IPS-NIHi7 (cell line): ENCODE measurements around the gene RAI1.
"Not testable (repeated sequence)": the region's sequence is repeated elsewhere in the genome, so short reads cannot be mapped to it uniquely, and the experiment has no call there.

ENCODE experiments used
- DNase-seq: peaks from one replicate; pipeline ENCODE4 v3.0.0; 2012; ENCODE audit warnings: mixed read lengths; ENCODE audit errors: extremely low spot score

The RAI1 gene

DNA sequence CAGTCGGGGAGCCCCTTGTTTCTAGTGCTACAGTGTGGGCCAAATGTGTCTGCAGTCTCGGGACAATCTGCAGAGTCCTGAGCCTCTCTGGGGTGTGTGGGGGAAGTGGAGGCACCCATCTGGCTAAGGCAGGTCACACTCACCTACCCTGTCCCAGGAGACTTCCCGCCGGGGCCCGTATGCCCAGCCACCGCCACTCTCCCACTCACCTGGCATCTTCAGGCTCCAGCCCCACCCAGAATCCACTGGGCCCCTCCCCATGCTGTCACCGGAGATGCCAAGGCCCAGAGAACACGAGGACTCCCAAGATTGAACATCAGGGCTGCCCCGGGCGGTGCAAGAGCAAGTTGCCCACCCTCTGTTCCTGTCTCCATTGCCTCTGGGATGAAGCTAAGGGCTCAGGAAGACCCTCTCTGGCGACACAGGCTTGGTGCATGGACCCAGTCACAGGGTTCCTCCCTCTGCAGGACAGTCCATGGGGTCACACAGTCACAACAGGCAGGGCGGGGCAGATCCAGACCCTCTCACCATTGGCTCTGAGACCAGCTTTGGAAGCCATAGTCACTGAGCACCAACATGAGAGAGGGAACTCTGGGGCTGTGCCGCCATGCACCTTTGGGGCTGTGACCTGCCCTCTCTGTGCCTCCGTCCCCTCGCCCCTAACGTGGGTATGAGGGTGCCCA lies 117.5 kb downstream of the RAI1 start:
- no peak for DNase-seq

DNA sequence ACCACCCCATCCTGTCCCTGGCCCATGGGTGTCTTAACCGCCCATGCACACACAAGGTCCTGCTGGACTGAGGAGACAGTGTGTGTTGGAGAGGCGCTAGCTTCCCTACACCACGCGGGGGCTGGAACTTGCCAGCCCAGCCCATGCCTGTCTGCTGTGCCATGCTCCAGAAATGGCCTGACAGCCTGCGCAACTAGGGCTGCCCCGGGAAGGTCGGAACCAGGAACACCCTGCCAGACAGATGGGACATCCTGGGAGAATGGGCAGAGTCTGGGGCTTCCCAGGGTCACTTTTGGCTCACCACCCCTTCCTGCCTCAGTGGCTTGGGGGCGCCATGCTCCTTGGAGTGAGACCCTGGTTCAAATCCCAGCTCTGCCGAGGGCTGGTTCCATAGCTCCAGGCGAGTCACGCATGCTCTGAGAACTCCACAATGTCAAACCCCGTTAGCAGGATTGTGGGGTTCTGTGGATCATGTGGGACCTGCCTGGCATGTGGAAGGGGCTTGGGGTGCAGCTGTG lies 119.3 kb downstream of the RAI1 start:
- no peak for DNase-seq

GRCh38 chr17:17801800-17802481 lies 120.7 kb downstream of the RAI1 start:
- DNase-seq, result no peak

GRCh38 chr17:17804007-17804406 lies 122.7 kb downstream of the RAI1 start:
- no peak for DNase-seq

- DNase-seq, result no peak
Observed at GRCh38 chr17:17805575-17805974, 124.3 kb downstream of the RAI1 start.

- no peak for DNase-seq
Observed at GRCh38 chr17:17806035-17806434, 124.8 kb downstream of the RAI1 start.

DNA sequence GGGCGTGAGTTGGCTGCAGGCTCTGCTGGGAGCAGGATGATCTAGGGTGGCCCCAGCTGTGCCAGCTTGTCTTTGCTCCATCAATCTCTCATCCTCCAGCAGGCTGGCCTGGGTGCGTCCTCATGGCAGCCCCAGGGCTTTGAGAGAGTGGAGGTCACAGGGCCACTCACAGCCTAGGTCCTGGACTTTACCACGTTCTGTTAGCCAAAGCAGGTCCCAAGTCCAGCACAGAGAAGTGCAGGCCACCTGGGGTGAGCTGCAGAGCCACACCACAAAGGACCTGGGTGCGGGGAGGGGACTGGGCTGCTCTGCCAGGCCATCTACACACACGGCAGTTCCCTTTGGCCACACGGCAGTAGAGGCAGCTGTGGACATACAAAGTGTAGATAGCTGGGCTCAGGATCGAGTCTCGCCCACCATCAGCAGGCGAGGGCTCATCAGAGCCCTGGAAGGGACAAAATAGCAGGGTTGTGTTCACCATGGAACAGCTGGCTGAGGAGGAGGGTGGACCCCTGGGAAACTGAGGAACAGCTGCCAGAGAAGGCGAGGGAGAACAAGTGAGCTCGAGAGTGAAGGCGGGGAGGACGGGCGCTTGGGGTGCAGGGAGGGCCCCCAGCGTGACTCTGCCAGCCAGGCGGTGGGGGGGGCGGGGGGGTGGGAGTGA lies 125.5 kb downstream of the RAI1 start:
- DNase-seq, result no peak

DNA sequence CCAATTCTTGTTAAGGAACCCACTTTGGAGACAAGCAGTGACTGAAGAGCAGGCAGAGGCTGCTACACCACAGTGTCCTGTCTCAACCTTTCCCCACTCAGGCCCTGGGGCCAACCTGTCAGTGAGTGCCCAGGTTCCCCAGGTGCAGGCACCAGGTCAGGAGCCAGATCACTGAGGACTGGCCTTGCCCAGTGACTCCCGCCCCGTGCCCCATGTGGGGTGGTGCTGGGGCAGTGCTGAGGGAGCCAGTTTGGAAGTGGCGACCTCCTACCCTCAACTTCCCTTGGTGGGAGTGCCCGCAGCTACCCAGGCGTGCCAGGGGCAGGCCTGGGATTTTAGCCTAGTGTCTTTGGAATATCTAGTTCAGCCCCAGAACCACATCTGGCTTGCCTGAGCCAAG lies 126.2 kb downstream of the RAI1 start:
- DNase-seq, result no peak

GRCh38 chr17:17808200-17808599 lies 126.9 kb downstream of the RAI1 start:
- not testable (repeated sequence) for DNase-seq

- no peak for DNase-seq
Observed at GRCh38 chr17:17808706-17809432, 127.6 kb downstream of the RAI1 start.

GRCh38 chr17:17809531-17810083 lies 128.3 kb downstream of the RAI1 start:
- DNase-seq, result peak; percentile 28

DNA sequence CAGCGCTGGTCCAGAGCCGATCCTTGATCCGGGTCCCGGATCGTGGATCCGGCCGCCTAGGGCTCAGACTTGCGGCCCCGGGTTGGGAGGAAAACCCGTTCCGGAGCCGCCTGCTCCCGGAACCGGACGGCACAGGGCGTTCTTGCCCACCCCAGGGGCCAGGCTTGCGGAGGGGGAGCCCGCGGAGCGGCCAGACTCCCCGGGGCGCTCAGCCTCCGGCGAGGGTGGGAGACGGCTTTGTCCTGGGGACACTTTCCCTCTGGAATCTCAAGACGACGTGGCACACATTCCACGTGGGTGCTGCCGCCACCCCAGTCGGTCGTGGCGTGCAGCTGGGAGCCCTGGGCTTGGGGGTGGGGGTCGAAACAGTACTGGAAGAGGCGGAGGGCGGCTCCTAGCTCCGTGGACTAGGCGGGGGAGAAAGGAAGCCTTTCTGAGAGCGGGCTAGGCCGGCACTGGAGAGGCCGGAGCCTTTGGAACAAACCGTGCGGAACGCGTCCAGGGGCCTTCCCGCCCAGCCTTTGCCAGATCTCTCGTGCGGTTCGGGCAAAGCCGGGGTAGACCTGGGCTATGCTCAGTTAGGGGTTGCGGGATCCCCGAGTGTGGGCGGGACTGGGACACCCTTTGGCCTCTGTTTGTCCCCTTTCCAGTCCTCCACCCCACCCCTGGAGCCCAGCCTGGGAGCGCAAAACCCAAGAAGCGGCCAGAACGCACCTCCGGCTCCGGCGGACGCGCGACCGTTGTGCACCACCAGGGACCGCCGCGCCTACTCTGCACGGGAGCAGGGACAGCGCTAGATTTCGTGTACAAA lies 129.0 kb downstream of the RAI1 start:
- DNase-seq, result peak; percentile 89

GRCh38 chr17:17810895-17811248 lies 129.6 kb downstream of the RAI1 start:
- DNase-seq, result no peak

GRCh38 chr17:17811381-17812210 lies 130.3 kb downstream of the RAI1 start:
- peak; percentile 63 for DNase-seq

GRCh38 chr17:17812211-17813054 lies 131.2 kb downstream of the RAI1 start:
- peak; percentile 88 for DNase-seq

DNA sequence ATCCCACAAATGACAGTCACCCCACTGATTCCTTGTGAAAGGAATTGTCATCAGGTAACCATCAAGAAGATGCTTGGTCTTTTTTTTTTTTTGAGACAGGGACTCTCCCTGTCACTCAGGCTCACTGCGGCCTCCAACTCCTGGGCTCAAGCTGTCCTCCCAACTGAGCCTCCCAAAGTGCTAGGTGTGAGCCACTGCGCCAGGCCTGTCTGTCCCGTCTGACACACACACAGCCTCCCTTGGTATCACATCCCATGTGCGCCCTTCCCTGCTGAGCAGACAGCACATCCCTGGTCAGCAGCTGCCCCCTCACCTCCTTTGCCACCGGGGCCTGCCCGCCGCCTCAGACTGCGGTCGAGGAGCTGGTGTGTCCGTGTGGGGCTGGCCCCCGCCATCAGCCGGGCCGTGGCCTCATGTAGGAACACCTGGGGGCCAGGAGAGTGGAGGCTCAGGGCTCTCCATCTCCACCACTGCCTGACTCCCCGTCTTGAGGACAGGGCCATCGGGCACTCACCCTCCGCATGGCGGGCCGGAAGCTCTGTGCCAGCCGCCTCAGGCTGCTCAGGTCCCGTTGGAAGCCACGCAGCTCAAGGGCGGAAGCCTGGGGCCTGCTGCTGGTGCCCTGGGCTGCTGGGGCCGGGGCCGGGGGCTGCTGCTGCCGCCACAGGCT lies 131.9 kb downstream of the RAI1 start:
- no peak for DNase-seq

- DNase-seq, result no peak
Observed at GRCh38 chr17:17813725-17814095, 132.5 kb downstream of the RAI1 start.

GRCh38 chr17:17814162-17815061 lies 133.2 kb downstream of the RAI1 start:
- no peak for DNase-seq
